Neural progenitor cell (in vitro differentiated cells): ENCODE measurements around the gene SERINC3.

Experiments used
- CTCF ChIP-seq: fragments of 200-600 bp; sonication (generic); IDR thresholded peaks from 2 replicates; pipeline ENCODE4 v1.5.1; 2017; ENCODE audit warnings: antibody characterized with exemption, mild to moderate bottlenecking
- EZH2 ChIP-seq: fragments of 200-600 bp; sonication (generic); IDR thresholded peaks from 2 replicates; pipeline ENCODE4 v1.6.1; 2017; ENCODE audit warnings: antibody characterized with exemption, mild to moderate bottlenecking, moderate library complexity

DNA sequence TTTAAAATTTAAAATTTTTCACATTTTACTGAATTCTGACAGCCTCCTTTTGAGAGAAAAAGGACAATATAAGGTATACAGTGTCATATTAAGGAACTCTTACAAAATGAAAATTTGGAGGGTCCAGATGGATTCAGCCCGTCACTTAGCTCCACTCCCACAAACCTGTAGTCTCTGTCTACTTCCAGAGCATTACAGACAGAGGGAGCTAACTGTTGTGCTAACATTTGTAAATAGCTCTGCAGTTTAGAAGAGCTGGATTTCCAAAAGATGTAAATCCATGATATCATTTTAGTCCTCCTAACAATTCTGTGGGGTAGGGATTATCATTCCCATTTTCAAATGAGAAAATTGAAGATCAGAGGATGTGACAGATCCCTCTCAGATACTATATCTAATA lies 16.1 kb upstream of the SERINC3 start:
- TF ChIP-seq EZH2 (no peak), CTCF (no peak)
